OCI-LY7 (cell line): ENCODE data around the gene CCDC71L. TPM values are rescaled to one million over a fixed set of nuclear protein-coding genes. Genes with fewer than 3 reads are reported as not detected.
A peak's percentile ranks its signal among the peaks of the same experiment; 100 is the strongest.

Experiments
- BruUV-seq: library from RNA; stranded (reverse); fragments of 400-500 nt; replicated peaks from 2 replicates; lab custom pipeline; 2021; lab: Mats Ljungman, UMichigan
- CTCF ChIA-PET: fragments of 300-600 bp; sonication (Branson Sonifier 250); formaldehyde crosslinking; loops from one replicate; lab custom pipeline; 2022; ENCODE audit warnings: antibody characterized with exemption; ENCODE audit not compliant: unreplicated experiment; lab: Charles Lee
- POLR2A ChIA-PET: fragments of 300-600 bp; sonication (Branson Sonifier 250); formaldehyde crosslinking; loops from one replicate; lab custom pipeline; 2022; ENCODE audit warnings: antibody characterized with exemption; lab: Charles Lee
- DNase-seq: peaks from one replicate; pipeline ENCODE4 v3.0.0-alpha.2; 2015; ENCODE audit warnings: low spot score
- H2AFZ ChIP-seq: fragments of 200-600 bp; sonication (generic), shearing (Covaris generic); 2 replicates; pipeline ENCODE4 v1.6.1; 2014; ENCODE audit warnings: mild to moderate bottlenecking, antibody characterized with exemption, low read length, moderate library complexity
- H3K27ac ChIP-seq: fragments of 200-600 bp; sonication (generic); 2 replicates; pipeline ENCODE4 v1.5.1; 2014; ENCODE audit warnings: mixed run types, low read depth, mild to moderate bottlenecking, moderate library complexity, low read length, inconsistent platforms; ENCODE audit not compliant: poor library complexity, severe bottlenecking
- H3K36me3 ChIP-seq: fragments of 200-600 bp; sonication (generic); 2 replicates; pipeline ENCODE4 v1.6.1; 2014; ENCODE audit warnings: mild to moderate bottlenecking, antibody characterized with exemption, low read length, moderate library complexity, mixed read lengths; ENCODE audit not compliant: insufficient read depth
- H3K4me1 ChIP-seq: fragments of 200-600 bp; sonication (generic); 2 replicates; pipeline ENCODE4 v1.5.1; 2014; ENCODE audit warnings: mild to moderate bottlenecking, low read length; ENCODE audit not compliant: insufficient read depth, poor library complexity, severe bottlenecking
- H3K4me2 ChIP-seq: fragments of 200-600 bp; sonication (generic); 2 replicates; pipeline ENCODE4 v1.6.1; 2014; ENCODE audit warnings: mild to moderate bottlenecking, low read length
- H3K4me3 ChIP-seq: fragments of 200-600 bp; sonication (generic); 2 replicates; pipeline ENCODE4 v1.5.1; 2014; ENCODE audit warnings: mild to moderate bottlenecking, low read depth, low read length; ENCODE audit not compliant: poor library complexity, severe bottlenecking
- H3K79me2 ChIP-seq: fragments of 200-600 bp; sonication (generic); 2 replicates; pipeline ENCODE4 v1.6.1; 2016; ENCODE audit warnings: low read depth, mild to moderate bottlenecking, low read length, moderate library complexity, mixed read lengths; ENCODE audit not compliant: insufficient read depth
- H3K9me2 ChIP-seq: fragments of 200-600 bp; sonication (generic); 2 replicates; pipeline ENCODE4 v1.6.1; 2016; ENCODE audit warnings: mild to moderate bottlenecking, low read length, mixed read lengths; ENCODE audit not compliant: insufficient read depth
- H3K9me3 ChIP-seq: fragments of 200-600 bp; sonication (generic); 2 replicates; pipeline ENCODE4 v1.6.1; 2014; ENCODE audit warnings: mild to moderate bottlenecking, mixed run types, low read length, mixed read lengths
- H4K20me1 ChIP-seq: fragments of 200-600 bp; sonication (generic); 2 replicates; pipeline ENCODE4 v1.6.1; 2014; ENCODE audit warnings: mild to moderate bottlenecking, antibody characterized with exemption, low read length, moderate library complexity, mixed read lengths; ENCODE audit not compliant: insufficient read depth
- CTCF ChIP-seq: fragments of 200-600 bp; sonication (generic); conservative IDR thresholded peaks from 2 replicates; pipeline ENCODE4 v1.5.1; 2014; ENCODE audit warnings: mild to moderate bottlenecking, antibody characterized with exemption, low read length, moderate library complexity, mixed read lengths
- EZH2phosphoT487 ChIP-seq: fragments of 200-600 bp; sonication (generic); IDR thresholded peaks from 2 replicates; pipeline ENCODE4 v1.6.1; 2018; ENCODE audit warnings: low read depth, borderline replicate concordance, mild to moderate bottlenecking, mixed run types, antibody characterized with exemption, low read length, moderate library complexity, mixed read lengths
- intact Hi-C: fragments of 100-400 bp; cut with micrococcal nuclease; formaldehyde crosslinking; loops from one replicate; pipeline ENCODE4 v1.10.0; 2022; ENCODE audit not compliant: unreplicated experiment
- total RNA-seq, 2 experiments: library from RNA; depleted of rRNA in 1 of 2; stranded (reverse); fragments of >200 nt in 1 of 2; shearing (Covaris generic) in 1 of 2; gene quantifications; 2 replicates each; pipeline ENCODE4 v1.2.3, GENCODE V29; 2014 to 2022

Gene CCDC71L
- total RNA-seq, 2 experiments from 2014 or later = 18.5 to 20.5 TPM

GRCh38 chr7:106646256-106646655 lies 14.7 kb downstream of the CCDC71L start:
- Histone ChIP-seq H3K27ac (no peak overlapping the region), H3K36me3 (no peaks in the 10 kb centered on the region), H3K9me2 (no peaks in the 10 kb centered on the region), H3K4me2 (no peak overlapping the region), H3K4me1 (no peaks in the 10 kb centered on the region), H3K9me3 (no peaks in the 10 kb centered on the region), H3K4me3 (no peak overlapping the region), H3K79me2 (no peaks in the 10 kb centered on the region), H4K20me1 (no peaks in the 10 kb centered on the region), H2AFZ (no peak overlapping the region)
- no TSS peak for BruUV-seq
- no peak for DNase-seq
- ChIA-PET CTCF (no interaction called here), POLR2A (interaction anchor here (0.5 to 0.9 kb wide), 2 partner anchors 10 to 25 kb away, joined by 3 read pairs; no protein-coding TSS in a partner anchor)
- intact Hi-C loops = no loop called here
- no peak for TF ChIP-seq EZH2phosphoT487
- no peak for TF ChIP-seq CTCF

- 0 out of 2 replicates have a peak overlapping the region, but pooled peaks have one; percentile 23 for H2AFZ ChIP-seq
- peak; percentile 20 for DNase-seq
- H3K9me3 ChIP-seq = no peaks in the 10 kb centered on the region
- intact Hi-C loops = no loop called here
- H3K4me1 ChIP-seq = no peaks in the 10 kb centered on the region
- H3K36me3 ChIP-seq = no peaks in the 10 kb centered on the region
- CTCF ChIA-PET = no interaction called here
- POLR2A ChIA-PET = interaction anchor here (0.6 to 1.2 kb wide), 3 partner anchors 11 to 1232 kb away, joined by 3 to 5 read pairs (median 4); no protein-coding TSS in a partner anchor
- TF ChIP-seq EZH2phosphoT487 (no peak), CTCF (no peak)
- H3K4me2 ChIP-seq = no peak overlapping the region
- H4K20me1 ChIP-seq = no peaks in the 10 kb centered on the region
- no peaks in the 10 kb centered on the region for H3K79me2 ChIP-seq
- H3K27ac ChIP-seq = no peak overlapping the region
- H3K9me2 ChIP-seq = no peaks in the 10 kb centered on the region
- BruUV-seq = no TSS peak
- H3K4me3 ChIP-seq = no peak overlapping the region
These were observed 16.0 kb downstream of the CCDC71L start for GRCh38 chr7:106644999-106645398.

- Histone ChIP-seq H3K9me2 (no peaks in the 10 kb centered on the region), H3K79me2 (no peaks in the 10 kb centered on the region), H3K4me1 (no peaks in the 10 kb centered on the region), H3K36me3 (no peaks in the 10 kb centered on the region), H4K20me1 (no peaks in the 10 kb centered on the region), H3K9me3 (no peaks in the 10 kb centered on the region), H2AFZ (no peak overlapping the region), H3K4me2 (no peak overlapping the region), H3K4me3 (no peak overlapping the region), H3K27ac (no peak overlapping the region)
- no TSS peak for BruUV-seq
- TF ChIP-seq EZH2phosphoT487 (no peak), CTCF (no peak)
- intact Hi-C loops = no loop called here
- ChIA-PET CTCF (no interaction called here), POLR2A (interaction anchor here (1.1 to 1.7 kb wide), 4 partner anchors 11 to 161 kb away, joined by 3 to 5 read pairs (median 4); no protein-coding TSS in a partner anchor)
- DNase-seq = no peak
These were observed 17.6 kb downstream of the CCDC71L start for GRCh38 chr7:106643216-106644000.
